ENCODE data around the gene PCNX2.

The PCNX2 gene

DNA sequence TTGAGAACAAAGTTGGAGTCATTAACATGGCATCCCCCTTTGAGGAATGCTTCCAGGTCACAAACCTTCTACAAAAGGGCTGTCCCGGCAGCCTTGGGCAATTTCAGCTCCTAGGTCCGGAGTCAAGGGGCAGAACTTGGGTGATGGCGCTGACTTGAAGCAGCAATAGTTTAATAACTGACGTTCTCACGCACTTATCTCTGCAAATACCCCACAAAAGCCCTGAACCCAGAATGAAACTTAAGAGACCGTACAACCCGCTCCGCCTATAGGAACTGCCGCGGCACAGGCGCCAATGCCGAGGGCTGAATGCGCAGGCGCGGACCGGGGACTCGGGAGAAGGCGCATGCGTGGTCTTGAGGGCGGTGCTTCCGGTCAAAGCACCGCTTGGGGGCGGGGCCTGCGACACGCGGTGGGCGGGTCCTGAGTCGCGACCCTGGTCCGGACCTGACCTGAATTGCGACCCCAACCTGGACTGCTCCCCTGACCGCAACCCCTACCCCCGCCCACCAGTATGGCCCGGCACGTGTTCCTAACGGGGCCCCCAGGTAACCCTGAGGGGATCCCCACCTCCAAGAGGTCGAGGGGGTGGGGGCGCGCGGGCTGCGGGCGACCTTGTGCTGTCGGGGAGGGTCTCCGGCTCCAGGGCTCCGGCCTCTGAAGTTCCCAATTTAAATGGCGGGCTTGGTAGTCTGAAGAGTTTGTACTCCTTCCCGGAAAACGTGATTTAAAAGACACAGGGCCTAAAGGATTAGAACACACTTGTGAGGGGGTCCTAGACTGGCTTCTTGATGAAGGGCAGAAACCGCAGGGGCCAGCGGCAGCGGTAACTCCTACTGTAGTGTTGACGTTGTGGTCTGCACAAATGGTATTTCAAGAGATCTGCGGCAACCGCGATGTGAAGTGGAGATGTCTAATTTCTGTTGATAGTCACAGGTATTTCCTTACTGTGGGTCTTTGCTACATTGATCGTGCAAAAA, 345.0 kb downstream of the PCNX2 start, which contains the start of gene NTPCR (continued):
- TF ChIP-seq, protein P1, sequence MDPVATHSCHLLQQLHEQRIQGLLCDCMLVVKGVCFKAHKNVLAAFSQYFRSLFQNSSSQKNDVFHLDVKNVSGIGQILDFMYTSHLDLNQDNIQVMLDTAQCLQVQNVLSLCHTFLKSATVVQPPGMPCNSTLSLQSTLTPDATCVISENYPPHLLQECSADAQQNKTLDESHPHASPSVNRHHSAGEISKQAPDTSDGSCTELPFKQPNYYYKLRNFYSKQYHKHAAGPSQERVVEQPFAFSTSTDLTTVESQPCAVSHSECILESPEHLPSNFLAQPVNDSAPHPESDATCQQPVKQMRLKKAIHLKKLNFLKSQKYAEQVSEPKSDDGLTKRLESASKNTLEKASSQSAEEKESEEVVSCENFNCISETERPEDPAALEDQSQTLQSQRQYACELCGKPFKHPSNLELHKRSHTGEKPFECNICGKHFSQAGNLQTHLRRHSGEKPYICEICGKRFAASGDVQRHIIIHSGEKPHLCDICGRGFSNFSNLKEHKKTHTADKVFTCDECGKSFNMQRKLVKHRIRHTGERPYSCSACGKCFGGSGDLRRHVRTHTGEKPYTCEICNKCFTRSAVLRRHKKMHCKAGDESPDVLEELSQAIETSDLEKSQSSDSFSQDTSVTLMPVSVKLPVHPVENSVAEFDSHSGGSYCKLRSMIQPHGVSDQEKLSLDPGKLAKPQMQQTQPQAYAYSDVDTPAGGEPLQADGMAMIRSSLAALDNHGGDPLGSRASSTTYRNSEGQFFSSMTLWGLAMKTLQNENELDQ (tag by site-specific recombination; IDR thresholded peaks at IDR 0.05; ENCODE audit: low read depth) = no peak
- TF ChIP-seq ZNF707 (tag by site-specific recombination; IDR thresholded peaks at IDR 0.05) (no peak), ZNF791 (tag by site-specific recombination; IDR thresholded peaks at IDR 0.05) (no peak), ZNF501 (tag by site-specific recombination; IDR thresholded peaks at IDR 0.05) (peak; percentile 80), TCF7L2 (IDR thresholded peaks at IDR 0.05; ENCODE audit: borderline replicate concordance, low read depth, low read length) (no peak), FEZF1 (tag by site-specific recombination; IDR thresholded peaks at IDR 0.05) (no peak), ZNF146 (tag by site-specific recombination; IDR thresholded peaks at IDR 0.05) (no peak), EGR2 (tag by site-specific recombination; IDR thresholded peaks at IDR 0.05; ENCODE audit: low read depth) (peak; percentile 56), KLF9 (tag by site-specific recombination; IDR thresholded peaks at IDR 0.05; ENCODE audit: low read depth) (peak; percentile 95), ZNF24 (tag by site-specific recombination; IDR thresholded peaks at IDR 0.05) (no peak), ZSCAN16 (tag by site-specific recombination; IDR thresholded peaks at IDR 0.05) (no peak), ZNF202 (tag by site-specific recombination; IDR thresholded peaks at IDR 0.05; ENCODE audit: borderline replicate concordance) (no peak), ZNF23 (tag by site-specific recombination; IDR thresholded peaks at IDR 0.05; ENCODE audit: borderline replicate concordance) (no peak), ZNF341 (tag by site-specific recombination; IDR thresholded peaks at IDR 0.05; ENCODE audit: low read depth) (no peak), ZNF266 (tag by site-specific recombination; IDR thresholded peaks at IDR 0.05; ENCODE audit: low read depth) (no peak), ZNF416 (tag by site-specific recombination; IDR thresholded peaks at IDR 0.05) (no peak), ZNF223 (tag by site-specific recombination; IDR thresholded peaks at IDR 0.05) (no peak), ZNF660 (tag by site-specific recombination; IDR thresholded peaks at IDR 0.05) (peak; percentile 27)
- TF ChIP-seq, protein P2, sequence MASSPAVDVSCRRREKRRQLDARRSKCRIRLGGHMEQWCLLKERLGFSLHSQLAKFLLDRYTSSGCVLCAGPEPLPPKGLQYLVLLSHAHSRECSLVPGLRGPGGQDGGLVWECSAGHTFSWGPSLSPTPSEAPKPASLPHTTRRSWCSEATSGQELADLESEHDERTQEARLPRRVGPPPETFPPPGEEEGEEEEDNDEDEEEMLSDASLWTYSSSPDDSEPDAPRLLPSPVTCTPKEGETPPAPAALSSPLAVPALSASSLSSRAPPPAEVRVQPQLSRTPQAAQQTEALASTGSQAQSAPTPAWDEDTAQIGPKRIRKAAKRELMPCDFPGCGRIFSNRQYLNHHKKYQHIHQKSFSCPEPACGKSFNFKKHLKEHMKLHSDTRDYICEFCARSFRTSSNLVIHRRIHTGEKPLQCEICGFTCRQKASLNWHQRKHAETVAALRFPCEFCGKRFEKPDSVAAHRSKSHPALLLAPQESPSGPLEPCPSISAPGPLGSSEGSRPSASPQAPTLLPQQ (tag by site-specific recombination; IDR thresholded peaks at IDR 0.05) = no peak
- TF ChIP-seq, protein P3, sequence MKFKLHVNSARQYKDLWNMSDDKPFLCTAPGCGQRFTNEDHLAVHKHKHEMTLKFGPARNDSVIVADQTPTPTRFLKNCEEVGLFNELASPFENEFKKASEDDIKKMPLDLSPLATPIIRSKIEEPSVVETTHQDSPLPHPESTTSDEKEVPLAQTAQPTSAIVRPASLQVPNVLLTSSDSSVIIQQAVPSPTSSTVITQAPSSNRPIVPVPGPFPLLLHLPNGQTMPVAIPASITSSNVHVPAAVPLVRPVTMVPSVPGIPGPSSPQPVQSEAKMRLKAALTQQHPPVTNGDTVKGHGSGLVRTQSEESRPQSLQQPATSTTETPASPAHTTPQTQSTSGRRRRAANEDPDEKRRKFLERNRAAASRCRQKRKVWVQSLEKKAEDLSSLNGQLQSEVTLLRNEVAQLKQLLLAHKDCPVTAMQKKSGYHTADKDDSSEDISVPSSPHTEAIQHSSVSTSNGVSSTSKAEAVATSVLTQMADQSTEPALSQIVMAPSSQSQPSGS (tag by site-specific recombination; IDR thresholded peaks at IDR 0.05; ENCODE audit: low read depth) = no peak
- TF ChIP-seq, protein P4, sequence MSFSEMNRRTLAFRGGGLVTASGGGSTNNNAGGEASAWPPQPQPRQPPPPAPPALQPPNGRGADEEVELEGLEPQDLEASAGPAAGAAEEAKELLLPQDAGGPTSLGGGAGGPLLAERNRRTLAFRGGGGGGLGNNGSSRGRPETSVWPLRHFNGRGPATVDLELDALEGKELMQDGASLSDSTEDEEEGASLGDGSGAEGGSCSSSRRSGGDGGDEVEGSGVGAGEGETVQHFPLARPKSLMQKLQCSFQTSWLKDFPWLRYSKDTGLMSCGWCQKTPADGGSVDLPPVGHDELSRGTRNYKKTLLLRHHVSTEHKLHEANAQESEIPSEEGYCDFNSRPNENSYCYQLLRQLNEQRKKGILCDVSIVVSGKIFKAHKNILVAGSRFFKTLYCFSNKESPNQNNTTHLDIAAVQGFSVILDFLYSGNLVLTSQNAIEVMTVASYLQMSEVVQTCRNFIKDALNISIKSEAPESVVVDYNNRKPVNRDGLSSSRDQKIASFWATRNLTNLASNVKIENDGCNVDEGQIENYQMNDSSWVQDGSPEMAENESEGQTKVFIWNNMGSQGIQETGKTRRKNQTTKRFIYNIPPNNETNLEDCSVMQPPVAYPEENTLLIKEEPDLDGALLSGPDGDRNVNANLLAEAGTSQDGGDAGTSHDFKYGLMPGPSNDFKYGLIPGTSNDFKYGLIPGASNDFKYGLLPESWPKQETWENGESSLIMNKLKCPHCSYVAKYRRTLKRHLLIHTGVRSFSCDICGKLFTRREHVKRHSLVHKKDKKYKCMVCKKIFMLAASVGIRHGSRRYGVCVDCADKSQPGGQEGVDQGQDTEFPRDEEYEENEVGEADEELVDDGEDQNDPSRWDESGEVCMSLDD (tag by site-specific recombination; IDR thresholded peaks at IDR 0.05) = peak; percentile 50
- TF ChIP-seq, protein P5, sequence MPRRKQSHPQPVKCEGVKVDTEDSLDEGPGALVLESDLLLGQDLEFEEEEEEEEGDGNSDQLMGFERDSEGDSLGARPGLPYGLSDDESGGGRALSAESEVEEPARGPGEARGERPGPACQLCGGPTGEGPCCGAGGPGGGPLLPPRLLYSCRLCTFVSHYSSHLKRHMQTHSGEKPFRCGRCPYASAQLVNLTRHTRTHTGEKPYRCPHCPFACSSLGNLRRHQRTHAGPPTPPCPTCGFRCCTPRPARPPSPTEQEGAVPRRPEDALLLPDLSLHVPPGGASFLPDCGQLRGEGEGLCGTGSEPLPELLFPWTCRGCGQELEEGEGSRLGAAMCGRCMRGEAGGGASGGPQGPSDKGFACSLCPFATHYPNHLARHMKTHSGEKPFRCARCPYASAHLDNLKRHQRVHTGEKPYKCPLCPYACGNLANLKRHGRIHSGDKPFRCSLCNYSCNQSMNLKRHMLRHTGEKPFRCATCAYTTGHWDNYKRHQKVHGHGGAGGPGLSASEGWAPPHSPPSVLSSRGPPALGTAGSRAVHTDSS (tag by site-specific recombination; IDR thresholded peaks at IDR 0.05) = no peak
- TF ChIP-seq, protein P6, sequence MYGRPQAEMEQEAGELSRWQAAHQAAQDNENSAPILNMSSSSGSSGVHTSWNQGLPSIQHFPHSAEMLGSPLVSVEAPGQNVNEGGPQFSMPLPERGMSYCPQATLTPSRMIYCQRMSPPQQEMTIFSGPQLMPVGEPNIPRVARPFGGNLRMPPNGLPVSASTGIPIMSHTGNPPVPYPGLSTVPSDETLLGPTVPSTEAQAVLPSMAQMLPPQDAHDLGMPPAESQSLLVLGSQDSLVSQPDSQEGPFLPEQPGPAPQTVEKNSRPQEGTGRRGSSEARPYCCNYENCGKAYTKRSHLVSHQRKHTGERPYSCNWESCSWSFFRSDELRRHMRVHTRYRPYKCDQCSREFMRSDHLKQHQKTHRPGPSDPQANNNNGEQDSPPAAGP (tag by site-specific recombination; IDR thresholded peaks at IDR 0.05) = peak; percentile 56; the same call in 1 of the 2 replicates
- TF ChIP-seq, protein P7, sequence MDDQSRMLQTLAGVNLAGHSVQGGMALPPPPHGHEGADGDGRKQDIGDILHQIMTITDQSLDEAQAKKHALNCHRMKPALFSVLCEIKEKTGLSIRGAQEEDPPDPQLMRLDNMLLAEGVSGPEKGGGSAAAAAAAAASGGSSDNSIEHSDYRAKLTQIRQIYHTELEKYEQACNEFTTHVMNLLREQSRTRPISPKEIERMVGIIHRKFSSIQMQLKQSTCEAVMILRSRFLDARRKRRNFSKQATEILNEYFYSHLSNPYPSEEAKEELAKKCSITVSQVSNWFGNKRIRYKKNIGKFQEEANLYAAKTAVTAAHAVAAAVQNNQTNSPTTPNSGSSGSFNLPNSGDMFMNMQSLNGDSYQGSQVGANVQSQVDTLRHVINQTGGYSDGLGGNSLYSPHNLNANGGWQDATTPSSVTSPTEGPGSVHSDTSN (CRISPR knock-in tag; IDR thresholded peaks at IDR 0.05) = no peak
